Gastroesophageal sphincter (tissue), 2 donors: ENCODE data around the gene GGT1.
"Not testable (repeated sequence)": the region's sequence is repeated elsewhere in the genome, so short reads cannot be mapped to it uniquely, and the experiment has no call there.

ENCODE experiments used
- EP300 ChIP-seq: sonication (generic); formaldehyde crosslinking; IDR thresholded peaks from one replicate; pipeline ENCODE4 v1.6.1; 2017; ENCODE audit warnings: antibody characterized with exemption, mild to moderate bottlenecking
- POLR2A ChIP-seq, 2 donors: fragments of 450-650 bp; IDR thresholded peaks; one replicate each; pipeline ENCODE4 v1.6.1; 2017; ENCODE audit warnings: antibody characterized with exemption in 2 of 2, mild to moderate bottlenecking in 2 of 2, moderate library complexity in 1 of 2

- not testable (repeated sequence) for TF ChIP-seq EP300; POLR2A (IDR thresholded peaks at IDR 0.05)
These were observed 4.5 kb downstream of the GGT1 start for GRCh38 chr22:24607429-24607983.
